Esophagus (tissue), 2 donors: ENCODE results near the gene CHST11. TPM values are rescaled to one million over a fixed set of nuclear protein-coding genes. Genes with fewer than 3 reads are reported as not detected.

Experiments used
- H3K27ac ChIP-seq, 2 donors: one replicate each; pipeline ENCODE4 v1.5.1; 2013; ENCODE audit warnings: low read depth in 2 of 2, mild to moderate bottlenecking in 2 of 2, inconsistent platforms in 1 of 2, low read length in 1 of 2, moderate library complexity in 1 of 2
- H3K27me3 ChIP-seq, 2 donors: one replicate each; pipeline ENCODE4 v1.6.1; 2013; ENCODE audit warnings: low read length in 2 of 2, control low read depth in 1 of 2, mild to moderate bottlenecking in 1 of 2; ENCODE audit not compliant: insufficient read depth in 2 of 2, control insufficient read depth in 1 of 2
- H3K36me3 ChIP-seq, 2 donors: one replicate each; pipeline ENCODE4 v1.6.1; 2013; ENCODE audit warnings: low read length in 1 of 2; ENCODE audit not compliant: control insufficient read depth in 2 of 2, insufficient read depth in 2 of 2
- H3K4me1 ChIP-seq, 2 donors: one replicate each; pipeline ENCODE4 v1.6.1; 2013; ENCODE audit warnings: low read length in 1 of 2; ENCODE audit not compliant: control insufficient read depth in 2 of 2, insufficient read depth in 2 of 2
- H3K4me3 ChIP-seq, 2 donors: one replicate each; pipeline ENCODE4 v1.5.1; 2013; ENCODE audit warnings: low read length in 2 of 2, mild to moderate bottlenecking in 2 of 2, low read depth in 1 of 2, moderate library complexity in 1 of 2
- H3K9me3 ChIP-seq, 2 donors: one replicate each; pipeline ENCODE4 v1.6.1; 2013; ENCODE audit warnings: mild to moderate bottlenecking in 2 of 2, low read depth in 1 of 2, low read length in 1 of 2, moderate library complexity in 1 of 2; ENCODE audit not compliant: control insufficient read depth in 2 of 2, insufficient read depth in 1 of 2
- WGBS, 2 donors: extraction: QIAGEN DNeasy Blood & Tissue Kit; methylation state at CpG; one replicate each; pipeline ENCODE4 v1.1.7; 2013; 5-methylcytosine and 5-hydroxymethylcytosine counted together
- polyA plus RNA-seq, 2 donors: library from polyadenylated mRNA; stranded (reverse); fragments of 200-250 nt; gene quantifications; one replicate each; pipeline ENCODE4 v1.2.3, GENCODE V29; 2013
- donor health status: healthy with polysubstance abuse.
- donor health status: Bipolar disorder and iron deficiency.

Gene CHST11
- polyA plus RNA-seq, 2 donors: 0.53 to 1.4 TPM

DNA sequence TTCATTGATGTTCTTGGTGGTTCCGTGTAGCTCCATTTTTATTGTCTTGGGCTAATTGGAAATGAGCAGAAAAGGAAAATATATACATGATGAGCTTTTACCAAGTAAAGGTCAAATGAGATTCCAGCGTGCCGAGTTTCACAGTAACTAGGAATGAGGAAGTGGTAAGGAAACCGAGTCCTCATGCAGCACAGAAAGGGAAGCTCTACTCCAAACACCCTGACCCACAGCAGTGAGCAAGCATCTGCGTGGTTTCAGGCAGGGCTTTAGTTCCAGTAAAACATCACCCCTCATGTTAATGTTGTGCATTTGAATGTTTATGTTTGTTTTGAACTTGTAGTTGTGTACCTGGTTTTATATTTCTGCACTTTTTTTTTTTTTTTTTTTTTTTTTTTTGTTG, 293.3 kb downstream of the CHST11 start:
- Histone ChIP-seq H3K4me3 (no peak overlapping the region), H3K4me1 (no peaks in the 10 kb centered on the region), H3K27ac (no peak overlapping the region), H3K27me3 (no peaks in the 10 kb centered on the region), H3K9me3 (no peaks in the 10 kb centered on the region), H3K36me3 (no peaks in the 10 kb centered on the region)
- WGBS, 2 donors: 65 to 83% methylated on average over 5 of the region's 5 CpGs

DNA sequence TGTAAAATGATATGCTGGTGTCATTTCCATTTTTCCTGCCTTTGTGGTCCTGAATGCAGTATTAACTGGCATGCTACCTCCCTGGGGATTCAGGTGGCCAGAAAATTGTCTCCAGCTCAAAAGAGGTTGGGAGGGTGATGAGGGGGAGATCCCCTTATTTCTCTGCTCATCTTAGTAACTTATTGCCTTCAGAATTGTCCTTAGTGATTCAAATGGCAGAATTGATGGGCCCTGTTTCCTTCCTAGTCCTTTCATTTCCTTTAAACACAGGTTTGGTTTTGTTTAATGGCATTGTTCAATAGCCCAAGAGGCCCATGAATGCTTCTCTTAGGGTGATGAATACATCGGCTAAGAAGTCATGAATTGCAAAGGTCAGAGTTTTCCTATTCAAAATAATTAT, 294.4 kb downstream of the CHST11 start:
- no peak overlapping the region for H3K27ac ChIP-seq
- no peaks in the 10 kb centered on the region for H3K4me1 ChIP-seq
- WGBS, 2 donors: 69 to 91% methylated on average over 1 of the region's 1 CpG
- H3K36me3 ChIP-seq: no peaks in the 10 kb centered on the region
- H3K27me3 ChIP-seq: no peaks in the 10 kb centered on the region
- H3K4me3 ChIP-seq: no peak overlapping the region
- H3K9me3 ChIP-seq: no peaks in the 10 kb centered on the region

DNA sequence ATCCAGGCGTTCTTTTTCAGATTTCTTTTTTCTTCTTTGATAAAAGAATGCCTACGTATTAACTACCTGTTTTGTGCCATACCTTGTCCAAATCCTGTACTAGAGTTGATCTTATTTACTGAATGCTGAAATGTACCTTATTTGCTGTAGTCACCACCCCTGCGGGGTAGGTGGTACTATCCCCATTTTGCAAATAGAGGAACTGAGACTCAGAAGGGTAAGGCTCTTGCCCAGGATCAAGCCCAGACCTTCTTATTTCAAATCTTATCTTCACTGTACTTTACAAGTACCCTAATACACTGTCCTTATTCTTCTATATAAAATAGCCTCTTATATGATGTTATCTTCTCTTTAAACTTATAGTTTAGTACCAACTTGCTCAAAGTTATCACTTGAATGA, 294.8 kb downstream of the CHST11 start:
- H3K36me3 ChIP-seq: peaks cover 0 to under 1% of the 10 kb centered on the region in 2 donors
- no peaks in the 10 kb centered on the region for H3K9me3 ChIP-seq
- no peaks in the 10 kb centered on the region for H3K4me1 ChIP-seq
- no peak overlapping the region for H3K4me3 ChIP-seq
- no peak overlapping the region for H3K27ac ChIP-seq
- no peaks in the 10 kb centered on the region for H3K27me3 ChIP-seq
- WGBS, 2 donors: 92 to 94% methylated on average over 3 of the region's 3 CpGs

DNA sequence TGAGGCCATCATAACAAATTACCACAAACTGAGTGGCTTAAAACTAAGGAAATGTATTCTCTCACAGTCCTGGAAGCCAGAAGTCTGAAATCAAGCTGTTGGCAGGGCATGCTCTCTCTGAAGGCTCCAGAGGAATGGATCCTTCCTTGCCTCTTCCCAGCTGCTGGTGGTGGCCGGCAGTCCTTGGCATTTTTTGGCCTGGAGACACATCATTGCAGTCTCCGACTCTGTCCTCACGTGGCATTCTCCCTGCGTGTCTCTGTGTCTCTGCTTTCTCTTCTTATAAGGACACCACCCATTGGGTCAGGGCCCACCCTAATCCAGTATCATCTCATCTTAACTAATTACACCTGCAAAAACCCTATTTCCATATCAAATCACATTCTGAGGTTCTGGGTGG, 295.3 kb downstream of the CHST11 start:
- Histone ChIP-seq H3K36me3 (peaks cover 0 to 3% of the 10 kb centered on the region in 2 donors), H3K9me3 (no peaks in the 10 kb centered on the region), H3K4me3 (no peak overlapping the region), H3K27ac (no peak overlapping the region), H3K4me1 (no peaks in the 10 kb centered on the region), H3K27me3 (no peaks in the 10 kb centered on the region)
- 97 to 100% methylated on average over 4 of the region's 4 CpGs for WGBS, 2 donors

DNA sequence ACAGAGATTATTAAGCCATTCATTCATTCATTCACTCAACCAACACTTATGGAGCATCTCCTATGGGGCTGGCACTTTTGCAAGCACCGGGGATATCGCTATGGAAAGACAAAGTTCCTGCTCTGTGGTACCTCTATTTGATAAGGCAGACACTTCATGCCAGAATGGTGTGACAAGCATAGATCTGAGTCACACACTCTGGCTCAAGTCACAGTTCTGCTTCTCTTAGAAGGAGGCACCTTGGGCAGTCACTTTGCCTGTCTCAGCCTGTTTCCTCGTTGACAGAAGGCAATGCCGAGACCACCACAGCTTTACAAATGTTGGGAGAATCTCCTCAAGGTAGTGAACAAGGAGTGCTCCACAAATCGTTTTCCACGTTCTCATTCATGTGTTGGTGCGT, 296.1 kb downstream of the CHST11 start:
- no peak overlapping the region for H3K27ac ChIP-seq
- H3K27me3 ChIP-seq: no peaks in the 10 kb centered on the region
- H3K4me3 ChIP-seq: no peak overlapping the region
- WGBS, 2 donors: 92% methylated on average over 7 of the region's 7 CpGs
- peaks cover 0 to 3% of the 10 kb centered on the region in 2 donors for H3K36me3 ChIP-seq
- H3K4me1 ChIP-seq: no peaks in the 10 kb centered on the region
- H3K9me3 ChIP-seq: no peaks in the 10 kb centered on the region

DNA sequence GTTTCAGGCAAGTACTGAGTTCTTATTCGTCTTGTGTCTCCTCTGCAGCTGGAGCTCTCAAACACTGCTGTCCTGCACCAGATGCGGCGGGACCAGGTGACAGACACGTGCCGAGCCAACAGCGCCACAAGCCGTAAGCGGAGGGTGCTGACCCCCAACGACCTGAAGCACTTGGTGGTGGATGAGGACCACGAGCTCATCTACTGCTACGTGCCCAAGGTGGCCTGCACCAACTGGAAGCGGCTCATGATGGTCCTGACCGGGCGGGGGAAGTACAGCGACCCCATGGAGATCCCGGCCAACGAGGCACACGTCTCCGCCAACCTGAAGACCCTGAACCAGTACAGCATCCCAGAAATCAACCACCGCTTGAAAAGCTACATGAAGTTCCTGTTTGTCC, 300.2 kb downstream of the CHST11 start:
- Histone ChIP-seq H3K9me3 (no peaks in the 10 kb centered on the region), H3K36me3 (peaks cover 0 to 3% of the 10 kb centered on the region in 2 donors), H3K4me3 (no peak overlapping the region), H3K27ac (no peak overlapping the region), H3K27me3 (no peaks in the 10 kb centered on the region), H3K4me1 (no peaks in the 10 kb centered on the region)
- 98% methylated on average over 20 of the region's 20 CpGs for WGBS, 2 donors

DNA sequence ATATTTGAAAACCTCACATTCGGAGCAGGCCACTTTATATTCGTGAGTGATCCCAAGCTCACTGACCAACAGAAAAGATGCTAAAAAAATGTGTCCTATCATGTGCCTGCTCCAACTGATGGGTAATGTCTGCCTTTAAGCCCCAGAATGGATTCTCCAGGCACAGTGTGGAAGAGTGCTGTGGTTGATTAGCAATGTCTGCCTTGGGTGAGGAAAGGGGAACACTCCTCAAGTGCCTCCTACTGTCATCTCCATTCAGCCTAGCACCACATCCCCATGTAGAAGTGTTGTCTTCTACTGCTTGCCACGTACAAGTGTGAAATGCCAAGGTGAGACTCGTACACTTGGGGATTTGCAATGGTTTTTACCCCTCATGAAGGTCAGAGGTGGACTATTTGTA, 302.0 kb downstream of the CHST11 start:
- Histone ChIP-seq H3K4me1 (no peaks in the 10 kb centered on the region), H3K4me3 (no peak overlapping the region), H3K27ac (no peak overlapping the region), H3K9me3 (no peaks in the 10 kb centered on the region), H3K27me3 (no peaks in the 10 kb centered on the region), H3K36me3 (peaks cover 0 to 3% of the 10 kb centered on the region in 2 donors)
- 96 to 98% methylated on average over 4 of the region's 4 CpGs for WGBS, 2 donors

DNA sequence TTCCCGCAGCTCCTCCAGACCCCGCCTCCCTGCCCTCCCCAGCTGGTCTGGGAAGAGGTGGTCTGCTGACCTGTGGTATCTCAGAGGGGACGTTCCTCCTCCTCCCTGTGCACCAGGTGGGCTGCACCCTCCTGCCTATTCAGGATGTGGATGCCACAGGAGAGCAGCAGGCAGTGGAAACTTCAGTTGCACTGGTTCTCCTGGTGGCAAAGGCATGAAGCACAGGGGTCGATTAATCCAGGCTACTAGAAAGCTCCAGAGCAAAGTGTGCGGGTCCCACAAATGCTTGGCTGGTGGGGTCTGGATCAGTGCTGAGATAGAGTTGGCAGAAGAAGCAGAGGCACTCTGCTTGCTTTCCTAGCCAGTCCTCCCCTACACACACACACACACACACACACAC, 304.3 kb downstream of the CHST11 start:
- Histone ChIP-seq H3K9me3 (no peaks in the 10 kb centered on the region), H3K27me3 (no peaks in the 10 kb centered on the region), H3K27ac (no peak overlapping the region), H3K4me3 (no peak overlapping the region), H3K4me1 (no peaks in the 10 kb centered on the region), H3K36me3 (peaks cover 0 to 3% of the 10 kb centered on the region in 2 donors)
- WGBS, 2 donors: 76 to 83% methylated on average over 5 of the region's 5 CpGs

DNA sequence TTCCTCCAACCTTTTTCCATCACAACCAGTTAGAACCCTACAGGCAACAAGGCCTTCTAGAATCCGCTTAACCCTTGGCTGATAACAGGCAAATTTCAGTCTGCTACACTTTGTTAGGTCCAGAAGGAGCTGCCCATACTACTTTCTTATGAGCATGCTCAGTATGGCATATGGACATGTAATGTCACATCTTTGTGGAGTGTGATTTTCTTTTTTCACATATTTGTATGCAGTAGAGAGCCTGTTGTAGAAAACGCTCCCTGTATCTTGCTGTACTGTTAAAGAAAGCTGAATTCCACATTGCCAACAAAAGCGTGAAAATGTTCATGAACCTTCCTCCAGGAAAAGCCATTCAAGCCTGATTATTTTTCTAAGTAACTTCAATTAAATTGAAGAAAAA, 304.9 kb downstream of the CHST11 start:
- 95 to 96% methylated on average over 3 of the region's 3 CpGs for WGBS, 2 donors
- H3K27ac ChIP-seq: no peak overlapping the region
- H3K9me3 ChIP-seq: no peaks in the 10 kb centered on the region
- no peak overlapping the region for H3K4me3 ChIP-seq
- H3K4me1 ChIP-seq: no peaks in the 10 kb centered on the region
- peaks cover 0 to 3% of the 10 kb centered on the region in 2 donors for H3K36me3 ChIP-seq
- no peaks in the 10 kb centered on the region for H3K27me3 ChIP-seq

DNA sequence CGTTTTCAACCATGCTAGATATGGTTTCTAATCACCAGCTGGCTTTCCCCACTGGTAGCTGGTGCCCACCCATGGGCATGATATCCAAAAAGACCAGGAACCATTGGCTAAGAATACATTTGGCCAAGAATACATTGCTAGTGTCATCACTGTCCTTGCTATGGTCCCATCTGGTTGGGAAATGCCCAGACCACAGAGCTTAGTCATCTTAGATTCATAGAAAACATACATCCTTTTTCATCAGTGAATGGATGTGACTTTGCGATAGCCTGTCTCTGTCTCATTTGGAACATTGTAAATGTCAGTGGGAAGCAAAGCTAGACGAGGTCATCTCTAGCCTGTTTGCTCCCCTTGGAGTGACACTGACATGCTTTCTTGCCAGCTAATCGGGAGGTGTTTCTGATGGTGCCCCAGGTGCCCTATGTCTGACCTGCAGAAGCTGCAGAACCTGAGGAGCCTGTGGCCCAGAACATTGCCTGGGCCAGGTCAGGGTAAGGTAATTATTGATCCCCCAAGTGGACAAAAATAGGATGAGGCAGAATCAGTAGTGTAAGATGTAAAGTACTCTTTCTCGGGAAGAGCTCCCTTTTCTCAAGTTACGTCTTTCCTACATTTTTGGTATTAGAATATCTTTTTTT, 306.5 kb downstream of the CHST11 start:
- Histone ChIP-seq H3K36me3 (no peaks in the 10 kb centered on the region), H3K4me3 (no peak overlapping the region), H3K27me3 (no peaks in the 10 kb centered on the region), H3K9me3 (no peaks in the 10 kb centered on the region), H3K27ac (no peak overlapping the region), H3K4me1 (no peaks in the 10 kb centered on the region)
- WGBS, 2 donors: 87% methylated on average over 6 of the region's 6 CpGs
